ENCODE measurements around the gene COA4.
"Not testable (repeated sequence)": the region's sequence is repeated elsewhere in the genome, so short reads cannot be mapped to it uniquely, and the experiment has no call there.

The COA4 gene

DNA sequence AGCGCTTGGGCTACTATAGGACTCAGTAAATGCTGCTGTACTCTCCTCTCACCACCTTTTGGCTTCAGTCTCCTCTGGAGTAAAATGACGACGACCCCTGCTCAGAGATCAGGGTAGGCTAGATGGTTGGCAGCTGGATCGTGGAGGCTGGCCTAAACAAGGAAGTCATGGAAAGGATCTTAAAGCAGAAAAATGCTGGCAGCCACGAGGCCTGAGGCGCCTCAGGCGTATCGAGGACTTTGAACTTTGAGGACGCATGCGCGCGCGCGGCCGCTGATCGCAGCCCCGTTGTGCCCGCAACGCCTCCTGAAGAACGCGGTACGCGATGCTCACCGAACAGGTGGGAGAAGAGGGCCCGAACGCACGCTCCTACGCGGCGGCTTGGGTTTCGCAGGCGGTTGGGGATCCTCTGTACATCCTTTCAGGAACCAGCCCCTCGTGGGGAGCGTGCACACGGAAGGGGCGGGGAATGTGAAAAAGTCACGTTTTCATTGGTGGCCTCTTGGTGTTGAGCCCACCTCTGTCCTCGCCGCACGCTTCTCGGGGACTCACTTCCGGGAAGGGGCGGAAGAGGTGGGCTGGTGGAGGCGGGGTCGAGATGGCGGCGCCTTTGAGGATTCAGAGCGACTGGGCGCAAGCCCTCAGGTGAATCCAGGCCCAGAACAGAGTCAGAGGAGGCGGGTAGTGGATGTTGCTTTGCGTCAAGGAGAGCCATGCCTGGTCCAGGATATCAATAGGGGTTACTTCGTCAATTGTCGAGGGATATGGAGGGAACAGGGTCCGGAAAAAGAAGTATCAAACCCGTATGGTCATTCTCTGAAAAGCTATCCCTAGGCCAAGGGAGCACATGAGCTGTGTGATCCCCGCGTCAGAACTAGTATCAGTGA, at the start of gene COA4, which contains the start of gene PAAF1:
Gene COA4, minus strand, starts transcription at position 423 of the 887 bp plus-strand sequence. CDS start 3,468 bp downstream, outside the sequence.
Gene PAAF1, plus strand, starts transcription at position 576 of the 887 bp plus-strand sequence. Its CDS starts 23 bp downstream, at position 599.
- peak; percentile 97 for DNase-seq (ENCODE audit: low spot score)

DNA sequence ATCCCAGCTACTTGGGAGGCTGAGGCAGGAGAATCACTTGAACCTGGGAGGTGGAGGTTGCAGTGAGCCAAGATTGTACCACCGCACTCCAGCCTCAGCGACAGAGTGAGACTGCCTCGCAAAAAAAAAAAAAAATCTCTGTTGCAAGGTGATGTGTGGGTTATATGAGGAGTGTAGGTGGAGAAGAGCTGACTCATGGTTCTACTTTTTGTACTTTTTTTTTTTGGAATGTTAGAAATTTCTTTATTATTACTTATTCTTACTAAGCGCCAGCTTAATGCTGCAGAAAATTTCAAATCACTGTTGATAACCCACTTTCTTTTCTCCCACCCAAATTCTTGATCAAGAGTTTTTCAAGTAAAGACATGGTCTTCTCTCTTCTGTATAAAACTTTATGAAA, 44.5 kb upstream of the COA4 start:
- no peak for DNase-seq (ENCODE audit: low spot score)

DNA sequence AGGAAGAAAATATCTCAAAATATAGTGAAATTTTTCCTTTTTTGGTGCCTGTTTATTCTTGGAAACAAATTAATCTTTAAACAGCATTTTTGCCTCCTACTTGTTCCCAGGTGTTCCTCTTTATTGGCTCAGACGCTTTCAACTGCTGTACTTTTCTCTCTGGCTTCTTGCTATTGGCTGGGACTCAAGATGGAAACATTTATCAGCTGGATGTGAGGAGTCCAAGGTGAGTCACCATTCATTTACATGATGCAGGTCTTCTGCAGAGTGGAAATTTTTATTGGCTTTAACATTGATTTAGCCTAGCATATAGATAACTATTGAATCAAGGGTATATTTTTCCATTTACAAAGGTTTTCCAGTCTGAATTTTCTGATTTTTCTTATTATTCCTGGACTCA, 39.8 kb upstream of the COA4 start:
- no peak for DNase-seq (ENCODE audit: low spot score)

DNA sequence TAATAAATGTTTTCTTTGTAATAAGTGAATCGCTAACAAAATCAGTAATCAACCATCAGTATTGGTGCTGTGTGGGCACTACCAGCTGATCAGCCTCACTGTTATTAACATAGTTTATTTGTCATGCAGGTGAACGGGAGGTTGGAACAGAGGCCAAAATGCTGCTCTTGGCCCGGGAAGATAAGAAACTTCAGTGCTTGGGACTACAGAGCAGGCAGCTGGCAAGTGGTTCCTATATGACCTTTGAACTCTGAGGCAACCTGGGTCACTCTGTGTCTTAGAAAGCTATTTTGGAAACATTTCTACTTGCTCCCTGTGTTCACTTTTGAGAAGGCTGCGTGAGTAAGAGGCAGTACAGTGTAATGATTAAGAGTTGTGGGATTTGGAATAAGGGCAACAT, 37.6 kb upstream of the COA4 start:
- DNase-seq (ENCODE audit: low spot score) = no peak

DNA sequence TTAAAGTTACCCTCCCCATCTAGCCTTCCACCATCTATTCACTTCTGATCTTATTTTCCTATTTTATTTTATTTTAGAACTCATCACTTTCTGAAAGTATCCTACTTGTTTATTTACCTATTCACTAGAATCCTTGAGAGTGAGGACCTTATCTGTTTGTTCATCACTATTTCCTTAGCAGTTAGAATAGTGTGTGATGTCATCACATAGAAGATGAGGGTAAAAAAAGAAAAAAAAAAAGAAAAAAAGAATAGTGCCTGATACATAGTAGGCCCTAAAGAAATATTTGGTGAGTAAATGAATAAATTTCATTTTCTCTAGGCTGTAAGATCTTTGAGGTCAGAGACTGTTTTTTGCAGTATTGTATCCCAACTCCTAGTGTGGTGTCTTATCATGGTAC, 36.8 kb upstream of the COA4 start:
- DNase-seq (ENCODE audit: low spot score) = no peak

DNA sequence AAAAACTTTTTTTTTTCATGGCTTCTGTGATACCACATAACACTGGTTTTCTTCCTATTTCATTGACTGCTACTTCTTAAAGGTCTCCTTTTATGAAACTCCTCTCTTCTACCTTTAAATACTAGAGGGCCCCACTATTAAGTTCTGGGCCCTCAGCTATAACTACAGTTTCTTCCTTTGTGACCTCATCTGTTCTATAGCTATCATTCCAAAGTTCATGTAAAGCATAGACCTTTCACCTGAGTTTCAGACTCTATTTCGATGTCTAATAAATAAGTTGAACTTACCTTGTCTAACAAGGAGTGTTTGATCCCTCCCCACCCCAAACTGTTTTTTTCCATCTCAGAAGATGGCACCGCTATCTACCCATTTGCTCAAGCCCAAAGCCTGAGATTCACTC, 35.4 kb upstream of the COA4 start:
- no peak for DNase-seq (ENCODE audit: low spot score)

DNA sequence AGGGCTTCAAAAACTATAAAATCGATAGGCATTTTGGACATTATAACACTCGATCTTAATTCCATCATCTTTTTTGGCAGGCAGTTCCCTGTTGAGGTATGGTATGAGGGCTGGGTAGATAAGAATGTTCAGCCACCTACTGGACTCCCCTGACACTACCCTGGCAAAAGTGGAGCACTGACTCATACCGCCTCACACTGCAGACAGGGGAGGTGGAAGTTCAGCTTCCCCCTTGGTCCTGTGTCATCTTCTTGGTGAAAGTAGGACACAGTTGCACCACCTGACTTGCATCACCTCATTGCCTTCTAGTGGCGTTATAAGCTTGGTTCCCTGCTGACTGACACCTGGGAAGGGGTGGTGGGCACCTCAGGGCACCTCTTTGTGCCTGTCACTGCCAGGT, 30.5 kb upstream of the COA4 start:
- peak; percentile 55 for DNase-seq (ENCODE audit: low spot score)

DNA sequence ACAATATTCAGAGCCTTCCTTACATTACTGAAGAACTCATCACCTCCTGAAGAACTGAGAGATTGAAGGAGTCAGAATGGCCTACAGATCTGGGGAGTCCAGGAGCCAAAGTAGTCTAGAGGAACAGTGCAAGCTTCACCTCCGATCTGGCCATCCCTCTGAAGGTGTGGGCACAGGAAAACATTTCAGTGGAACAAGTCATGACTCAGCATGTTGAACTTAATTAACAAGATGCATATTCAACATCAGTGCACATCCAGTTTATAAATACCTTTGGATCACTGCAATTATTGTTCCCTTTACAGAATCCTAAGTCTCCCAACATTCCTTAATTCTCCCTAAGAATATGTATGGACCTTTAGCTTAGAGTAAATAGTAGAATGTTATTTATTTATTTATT, 25.7 kb upstream of the COA4 start:
- DNase-seq (ENCODE audit: low spot score) = no peak

DNA sequence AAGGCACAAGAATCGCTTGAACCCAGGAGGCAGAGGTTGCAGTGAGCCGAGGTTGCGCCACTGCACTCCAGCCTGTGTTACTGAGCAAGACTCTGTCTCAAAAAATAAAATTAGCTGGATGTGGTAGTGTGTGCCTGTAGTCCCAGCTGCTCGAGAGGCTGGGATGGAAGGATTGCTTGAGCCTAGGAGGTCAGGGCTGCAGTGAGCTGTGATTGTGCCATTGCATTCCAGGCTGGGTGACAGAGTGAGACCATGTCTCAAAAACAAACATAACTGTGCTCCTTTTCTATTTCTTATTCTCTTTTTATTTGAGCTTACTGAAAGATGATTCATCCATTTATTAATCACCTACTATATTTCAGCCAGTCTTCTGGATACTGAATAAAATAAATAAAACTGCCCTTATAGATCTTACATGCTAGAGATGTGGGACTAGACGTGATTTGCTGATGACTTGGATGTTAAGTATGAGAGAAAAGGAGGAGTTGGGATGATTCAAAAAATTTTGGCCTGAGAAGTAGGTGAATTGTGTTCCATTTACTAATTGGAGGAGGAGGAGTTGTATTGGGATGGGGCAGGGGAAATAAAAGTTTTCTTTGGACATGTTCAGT, 18.2 kb upstream of the COA4 start:
- DNase-seq (ENCODE audit: low spot score) = peak; percentile 41

DNA sequence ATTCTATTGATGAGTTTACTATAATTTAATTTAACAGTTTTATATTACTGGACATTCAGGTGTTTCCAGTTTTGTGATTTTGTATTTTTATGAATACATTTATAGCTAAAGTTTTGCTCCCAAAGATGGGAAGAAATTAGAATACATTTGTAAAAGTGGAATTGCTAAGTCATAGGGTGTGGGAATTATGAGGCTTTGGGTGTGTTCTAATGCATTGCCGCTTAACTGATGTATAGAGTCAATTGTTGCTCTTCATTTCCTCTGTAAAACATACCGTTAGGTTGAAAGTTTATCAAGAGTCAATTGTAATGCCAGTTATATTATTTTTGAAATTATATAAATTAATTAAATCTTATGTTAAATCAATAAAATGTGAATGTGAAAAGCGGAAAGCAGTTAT, 16.4 kb upstream of the COA4 start:
- DNase-seq (ENCODE audit: low spot score) = no peak

DNA sequence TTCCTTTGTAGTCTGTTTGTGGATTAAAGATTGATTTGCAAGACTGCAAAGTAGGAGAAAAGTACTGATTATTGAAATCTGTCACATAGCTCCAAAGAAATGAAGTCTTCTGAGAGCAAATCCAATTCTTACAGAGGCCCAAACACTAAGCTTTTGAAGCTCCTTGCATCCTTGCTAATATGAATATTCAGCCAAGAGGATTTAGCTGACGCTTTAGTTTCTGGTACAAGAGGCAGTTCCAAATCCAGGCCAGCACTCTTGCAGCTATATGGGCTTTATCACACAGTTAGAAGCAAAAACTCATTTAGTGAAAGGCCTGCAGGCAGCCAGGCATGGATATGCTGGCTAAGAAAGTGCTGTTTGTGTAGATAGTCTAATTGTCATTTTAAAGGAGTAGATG, 12.9 kb upstream of the COA4 start:
- no peak for DNase-seq (ENCODE audit: low spot score)

DNA sequence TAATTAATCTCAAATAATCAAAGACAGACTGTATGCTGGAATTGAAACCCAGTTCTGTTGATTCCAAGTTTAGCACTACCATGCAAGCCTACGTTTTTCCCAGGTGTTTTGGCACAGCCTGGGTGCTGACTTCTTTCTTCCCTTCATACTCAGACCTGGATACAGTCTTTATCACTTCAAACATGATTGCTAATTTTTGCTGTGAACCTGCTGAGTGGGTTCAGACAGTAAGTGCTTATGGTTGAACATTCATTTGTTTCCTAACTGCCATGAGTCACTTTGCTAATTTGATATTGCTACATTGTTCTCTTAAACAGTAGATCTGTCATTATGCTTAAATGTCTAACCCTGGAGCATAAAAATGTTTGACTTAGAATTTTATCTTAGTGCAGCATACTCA, 12.4 kb upstream of the COA4 start:
- no peak for DNase-seq (ENCODE audit: low spot score)

DNA sequence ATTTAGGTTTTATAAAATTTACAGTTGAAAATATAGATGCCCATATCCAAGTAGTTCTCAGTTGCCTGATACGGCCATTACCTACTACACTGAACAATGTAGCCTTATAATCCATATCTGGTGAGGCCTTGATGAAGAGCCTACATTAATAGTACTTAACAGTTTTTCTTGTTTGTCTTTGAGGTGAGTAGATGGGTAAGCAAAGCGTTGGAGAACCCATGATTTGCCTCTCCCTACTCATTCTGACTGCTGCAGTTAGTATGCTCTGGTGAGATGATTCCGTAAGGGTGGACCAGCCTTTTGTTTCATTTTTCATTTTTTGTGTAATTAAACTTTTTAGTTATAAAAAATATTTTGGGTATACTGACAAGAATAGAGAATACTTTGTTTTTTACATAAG, 11.6 kb upstream of the COA4 start:
- no peak for DNase-seq (ENCODE audit: low spot score)

DNA sequence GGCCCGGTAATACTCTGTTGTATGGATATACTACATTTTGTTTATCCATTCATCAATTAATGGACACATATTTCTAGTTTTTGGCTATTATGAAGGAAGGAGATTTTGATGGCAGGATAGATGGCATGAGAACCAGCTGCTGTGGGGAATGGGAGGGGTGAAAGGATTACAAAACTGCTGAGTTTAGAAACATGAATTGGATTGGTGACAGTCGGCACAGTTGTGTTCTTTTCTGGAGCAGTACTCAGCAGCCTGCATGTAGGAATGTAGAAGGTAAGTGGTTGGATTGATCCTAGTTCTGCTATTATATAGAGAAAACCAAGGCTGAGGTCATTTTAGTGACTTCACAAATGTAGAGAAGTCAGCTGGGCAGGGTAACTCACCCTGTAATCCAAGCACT, 7.2 kb upstream of the COA4 start:
- no peak for DNase-seq (ENCODE audit: low spot score)

DNA sequence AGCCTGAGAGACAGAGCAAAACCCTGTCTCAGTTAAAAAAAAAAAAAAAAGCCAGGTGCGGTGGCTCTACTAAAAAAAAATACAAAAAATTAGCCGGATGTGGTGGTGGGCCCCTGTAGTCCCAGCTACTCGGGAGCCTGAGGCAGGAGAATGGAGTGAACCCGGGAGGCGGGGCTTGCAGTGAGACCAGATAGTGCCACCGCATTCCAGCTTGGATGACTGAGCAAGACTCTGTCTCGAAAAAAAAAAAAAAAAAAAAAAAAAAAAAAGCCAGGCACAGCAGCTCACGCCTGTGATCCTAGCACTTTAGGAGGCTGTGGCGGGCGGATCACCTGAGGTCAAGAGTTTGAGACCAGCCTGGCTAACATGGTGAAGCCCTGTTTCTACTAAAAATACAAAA, 3.8 kb upstream of the COA4 start:
- not testable (repeated sequence) for DNase-seq (ENCODE audit: low spot score)

DNA sequence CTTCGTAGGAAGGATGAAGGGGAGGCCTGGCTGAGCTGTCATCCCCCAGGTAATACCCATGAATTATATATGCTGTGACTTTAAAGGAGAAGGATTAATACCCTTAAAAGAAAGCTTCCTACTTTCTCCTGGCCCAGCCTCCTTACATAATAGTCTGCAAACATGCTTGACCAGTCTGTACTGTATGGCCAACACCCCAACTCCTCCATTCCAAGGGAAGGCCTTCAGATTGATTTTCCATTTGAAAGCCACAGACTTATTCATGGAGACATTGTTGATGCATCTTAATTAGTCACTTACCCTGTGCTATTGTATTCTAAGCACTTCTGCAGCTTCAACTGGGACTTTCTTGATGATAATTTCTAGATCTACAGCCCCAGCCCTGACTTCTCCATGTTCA, 2.1 kb upstream of the COA4 start:
- DNase-seq (ENCODE audit: low spot score) = no peak

DNA sequence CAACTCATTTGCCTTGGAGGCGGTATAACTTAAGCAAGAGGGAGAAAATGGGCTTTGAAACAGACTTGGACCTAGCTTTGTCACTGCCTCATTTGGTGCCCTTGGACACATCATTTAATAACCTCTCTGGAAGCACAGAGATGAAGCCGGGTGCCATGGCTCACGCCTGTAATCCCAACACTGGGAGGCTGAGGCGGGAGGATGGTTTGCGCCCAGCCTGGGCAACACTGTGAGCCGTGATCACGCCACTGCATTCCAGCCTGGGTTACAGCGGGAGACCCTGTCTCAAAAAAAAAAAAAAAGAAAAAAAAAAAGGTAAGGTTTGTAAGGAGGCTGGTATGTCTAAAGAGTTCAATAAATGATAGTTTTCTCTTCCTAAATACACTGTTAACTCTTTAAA, 806 bp downstream of the COA4 start:
- DNase-seq (ENCODE audit: low spot score) = no peak

DNA sequence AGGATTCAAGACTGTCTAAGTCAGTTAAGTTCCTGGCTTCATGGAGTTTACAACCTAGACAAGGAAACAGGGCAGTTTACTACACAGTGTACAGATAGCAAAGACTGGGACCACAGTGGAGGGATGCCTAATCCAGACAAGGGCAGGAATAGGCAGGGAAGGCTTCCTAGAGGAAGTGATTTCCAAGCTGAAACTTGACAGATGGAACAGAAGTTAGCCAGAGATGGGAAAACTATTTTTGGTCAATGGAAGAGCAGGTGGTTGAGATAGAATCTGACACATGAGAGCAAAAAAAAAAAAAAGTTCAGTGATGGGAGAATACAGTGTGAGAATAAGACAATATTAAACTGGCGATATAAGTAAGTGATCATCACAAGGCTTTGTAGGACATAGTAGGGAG, 1.3 kb downstream of the COA4 start:
- no peak for DNase-seq (ENCODE audit: low spot score)

DNA sequence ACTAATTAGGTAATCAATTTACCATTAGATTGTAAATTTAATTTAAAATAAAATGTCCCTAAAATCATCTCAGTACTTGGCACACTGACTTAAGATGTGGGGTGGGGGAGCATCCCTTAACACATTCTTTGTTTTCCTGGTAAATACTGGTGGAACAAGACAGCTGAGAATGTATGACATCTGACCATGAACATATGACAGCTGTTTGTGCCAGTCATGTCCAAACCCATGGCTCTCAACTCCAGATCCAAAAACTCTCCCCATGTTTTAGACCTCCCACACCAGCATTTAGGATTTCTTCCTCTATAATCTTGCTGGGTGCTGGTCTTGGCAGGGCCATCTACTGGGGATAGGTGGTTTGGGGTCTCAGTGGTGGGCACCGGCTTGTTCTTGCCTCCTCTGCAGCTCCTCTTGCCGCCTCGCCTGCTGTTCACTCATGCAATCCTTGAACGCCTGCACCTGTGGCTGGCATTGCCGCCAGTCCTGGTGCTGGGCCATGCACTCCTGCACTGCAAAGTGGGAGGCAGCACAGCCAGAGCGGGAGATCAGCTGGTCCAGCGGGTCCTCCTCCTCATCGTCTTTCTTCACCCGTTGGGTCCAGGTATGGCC, 3.8 kb downstream of the COA4 start:
- DNase-seq (ENCODE audit: low spot score) = no peak

DNA sequence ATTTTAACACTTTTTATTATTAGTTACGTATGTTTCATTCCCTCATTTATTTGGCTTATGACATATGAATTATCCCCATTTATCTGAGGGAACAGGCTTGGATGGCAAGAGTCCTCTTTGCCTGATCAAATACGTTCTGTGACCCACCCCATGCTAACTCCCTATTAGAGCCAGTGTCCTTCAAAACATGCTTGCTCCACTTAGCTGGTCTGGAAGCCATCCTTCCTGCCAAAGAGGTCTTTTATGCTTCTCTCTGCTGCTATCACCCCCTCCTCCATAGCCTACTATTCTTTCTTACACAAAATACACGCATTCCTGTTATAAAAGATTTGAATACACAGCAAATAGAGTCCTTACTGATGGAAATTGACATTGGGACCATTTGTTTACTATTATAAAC, 6.4 kb downstream of the COA4 start:
- no peak for DNase-seq (ENCODE audit: low spot score)

DNA sequence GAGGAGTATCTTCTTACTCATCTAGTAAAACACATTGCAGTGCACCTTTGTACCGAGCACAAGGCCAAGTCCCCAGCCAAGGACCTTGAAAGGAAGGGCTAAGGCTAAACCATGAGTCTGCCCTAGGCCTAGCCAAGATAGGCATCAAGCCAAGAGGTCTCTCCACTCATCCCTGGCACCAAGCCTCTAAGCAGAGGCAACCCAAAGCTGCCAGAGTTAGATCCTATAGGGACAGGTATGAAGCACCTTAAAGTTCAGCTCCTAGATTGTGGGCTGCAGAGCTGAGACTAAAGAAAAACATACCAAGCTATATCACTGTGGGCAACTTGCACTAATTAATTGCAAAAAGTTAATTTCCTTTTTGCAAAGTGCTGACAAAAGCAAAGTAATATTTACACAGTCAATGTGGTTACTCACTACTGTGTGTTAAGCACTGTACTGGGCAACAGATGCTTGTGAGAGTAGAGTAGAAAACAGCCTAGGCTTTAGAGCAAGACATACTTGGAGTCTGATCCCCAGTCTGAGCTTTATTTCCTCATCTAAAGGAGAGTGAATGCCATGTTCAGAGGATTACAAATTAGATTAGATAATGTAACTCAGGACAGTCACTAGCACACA, 7.2 kb downstream of the COA4 start:
- no peak for DNase-seq (ENCODE audit: low spot score)

DNA sequence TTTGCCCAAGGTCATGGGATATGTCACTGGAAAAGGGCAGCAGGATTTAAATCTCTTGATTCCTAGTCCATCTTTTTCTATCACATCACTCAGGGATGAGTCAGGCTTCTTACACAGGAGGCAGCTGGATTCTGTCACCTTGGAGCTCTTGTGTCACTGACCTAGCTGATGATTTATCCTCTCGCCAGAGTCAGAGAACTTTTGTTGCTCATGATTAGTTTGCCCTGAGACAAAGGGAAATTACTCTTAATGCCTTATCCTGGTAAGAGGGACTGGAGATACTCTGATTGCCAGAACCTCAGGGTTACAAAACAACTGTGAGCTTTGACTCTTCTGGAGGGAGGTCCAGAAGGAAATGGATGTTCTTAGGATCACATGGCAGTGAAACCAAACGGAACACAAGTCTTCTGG, 10.1 kb downstream of the COA4 start:
- peak; percentile 77 for DNase-seq (ENCODE audit: low spot score)

DNA sequence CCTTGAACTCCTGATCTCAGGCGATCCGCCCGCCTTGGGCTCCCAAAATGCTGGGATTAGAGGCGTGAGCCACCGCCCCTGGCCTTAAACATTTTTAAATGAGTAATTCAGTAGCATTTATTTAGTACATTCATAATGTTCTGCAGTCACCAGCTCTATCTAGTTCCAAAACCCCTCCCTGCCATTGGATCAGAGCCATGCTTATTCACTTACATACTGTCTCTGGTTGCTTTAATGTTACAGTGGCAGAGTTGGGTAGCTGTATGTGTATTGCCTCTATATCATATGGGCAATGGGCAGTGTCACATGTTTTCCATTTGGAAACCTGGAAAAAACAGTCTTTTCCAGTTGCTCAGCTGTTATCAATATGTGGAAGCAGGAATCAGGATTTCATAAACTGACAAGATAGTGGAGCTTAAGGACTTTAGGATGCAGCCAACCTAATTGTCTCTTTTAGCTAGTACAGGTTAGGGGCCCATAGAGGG, 10.5 kb downstream of the COA4 start:
- DNase-seq (ENCODE audit: low spot score) = peak; percentile 11
